GM21717 (cell line): ENCODE measurements around the gene C3orf70.

ENCODE experiments used
- ATAC-seq: cut with Tn5 transposase; IDR thresholded peaks from one replicate; pipeline ENCODE4 v1.9.1; 2021; ENCODE audit warnings: mild to moderate bottlenecking, moderate library complexity; ENCODE audit not compliant: unreplicated experiment

The C3orf70 gene

GRCh38 chr3:185056908-185057307 lies 96.0 kb downstream of the C3orf70 start:
- no peak for ATAC-seq

- no peak for ATAC-seq
Observed at GRCh38 chr3:185052631-185053030, 100.2 kb downstream of the C3orf70 start.

GRCh38 chr3:185051801-185052200 lies 101.1 kb downstream of the C3orf70 start:
- ATAC-seq = no peak

- no peak for ATAC-seq
Observed at GRCh38 chr3:185049710-185050109, 103.2 kb downstream of the C3orf70 start.

GRCh38 chr3:185046603-185047002 lies 106.3 kb downstream of the C3orf70 start:
- ATAC-seq = no peak

GRCh38 chr3:185046164-185046515 lies 106.7 kb downstream of the C3orf70 start:
- no peak for ATAC-seq

GRCh38 chr3:185042312-185043050 lies 110.4 kb downstream of the C3orf70 start:
- ATAC-seq = no peak

- ATAC-seq = no peak
Observed at GRCh38 chr3:185041540-185041939, 111.3 kb downstream of the C3orf70 start.

GRCh38 chr3:185040425-185040824 lies 112.4 kb downstream of the C3orf70 start:
- ATAC-seq = no peak

GRCh38 chr3:185037801-185038200 lies 115.1 kb downstream of the C3orf70 start:
- ATAC-seq = no peak

- no peak for ATAC-seq
Observed at GRCh38 chr3:185030951-185031350, 121.9 kb downstream of the C3orf70 start.

GRCh38 chr3:185030399-185030798 lies 122.5 kb downstream of the C3orf70 start:
- ATAC-seq = no peak

GRCh38 chr3:185029086-185029485 lies 123.8 kb downstream of the C3orf70 start:
- no peak for ATAC-seq

GRCh38 chr3:185028121-185028520 lies 124.7 kb downstream of the C3orf70 start:
- no peak for ATAC-seq
